Glutamatergic neuron (in vitro differentiated cells): ENCODE data around the gene PTPRG. TPM values are rescaled to one million over a fixed set of nuclear protein-coding genes. Genes with fewer than 3 reads are reported as not detected.

Experiments
- DNase-seq: peaks from one replicate; pipeline ENCODE4 v3.0.0; 2022
- H3K27ac Mint-ChIP-seq: one replicate; pipeline ENCODE4 v1.8.0; 2020; ENCODE audit warnings: mild to moderate bottlenecking, mixed read lengths, inconsistent platforms; ENCODE audit not compliant: unreplicated experiment
- H3K27me3 Mint-ChIP-seq: one replicate; pipeline ENCODE4 v1.8.0; 2020; ENCODE audit warnings: mild to moderate bottlenecking, moderate library complexity, mixed read lengths, inconsistent platforms; ENCODE audit not compliant: unreplicated experiment
- H3K36me3 Mint-ChIP-seq: one replicate; pipeline ENCODE4 v1.8.0; 2020; ENCODE audit warnings: mild to moderate bottlenecking, mixed read lengths, inconsistent platforms; ENCODE audit not compliant: unreplicated experiment
- H3K4me1 Mint-ChIP-seq: one replicate; pipeline ENCODE4 v1.8.0; 2020; ENCODE audit warnings: mild to moderate bottlenecking, low read depth, mixed read lengths, inconsistent platforms; ENCODE audit not compliant: unreplicated experiment
- H3K4me3 Mint-ChIP-seq: one replicate; pipeline ENCODE4 v1.8.0; 2020; ENCODE audit warnings: mild to moderate bottlenecking, mixed read lengths, inconsistent platforms; ENCODE audit not compliant: unreplicated experiment
- H3K9me3 Mint-ChIP-seq: one replicate; pipeline ENCODE4 v1.8.0; 2020; ENCODE audit warnings: mild to moderate bottlenecking, moderate library complexity, mixed read lengths, inconsistent platforms; ENCODE audit not compliant: unreplicated experiment
- total RNA-seq: library from RNA; stranded (reverse); fragmentation: NEBNext Ultra II Directional; extraction: Animal tissue kit (Norgen Biotek cat#: 25700); gene quantifications from one replicate; pipeline ENCODE4 v1.2.1, GENCODE V29; 2021; ENCODE audit not compliant: unreplicated experiment
- TF ChIP-seq, protein P1 (sequence below): fragments of 200-600 bp; sonication (generic); IDR thresholded peaks from one replicate; pipeline ENCODE4 v1.5.0; 2021; ENCODE audit not compliant: partially characterized antibody, unreplicated experiment

PTPRG gene
- total RNA-seq, 1 donor from 2014 or later: 52.1 TPM

DNA sequence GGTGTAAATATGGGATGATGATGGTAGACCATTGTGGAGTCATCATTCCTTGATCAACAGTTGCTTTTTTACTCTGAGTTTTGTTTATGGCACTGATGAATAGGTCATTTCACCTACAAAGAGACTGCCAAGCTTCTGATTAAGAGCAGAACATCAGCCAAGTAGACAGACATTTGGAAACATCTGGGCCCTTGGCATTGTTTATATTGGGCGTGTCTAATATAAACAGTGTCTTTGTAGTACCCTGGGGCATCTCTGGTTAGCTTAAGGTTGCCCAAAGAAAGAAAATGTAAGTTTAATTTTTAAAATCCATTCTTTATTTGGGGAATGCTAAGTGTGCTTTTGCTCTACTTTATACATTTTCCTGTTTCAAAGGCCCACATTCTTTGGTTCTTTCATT is 435.0 kb downstream of the PTPRG start:
- no peak overlapping the region for H3K27ac Mint-ChIP-seq
- H3K4me3 Mint-ChIP-seq: no peak overlapping the region
- no peak for DNase-seq

DNA sequence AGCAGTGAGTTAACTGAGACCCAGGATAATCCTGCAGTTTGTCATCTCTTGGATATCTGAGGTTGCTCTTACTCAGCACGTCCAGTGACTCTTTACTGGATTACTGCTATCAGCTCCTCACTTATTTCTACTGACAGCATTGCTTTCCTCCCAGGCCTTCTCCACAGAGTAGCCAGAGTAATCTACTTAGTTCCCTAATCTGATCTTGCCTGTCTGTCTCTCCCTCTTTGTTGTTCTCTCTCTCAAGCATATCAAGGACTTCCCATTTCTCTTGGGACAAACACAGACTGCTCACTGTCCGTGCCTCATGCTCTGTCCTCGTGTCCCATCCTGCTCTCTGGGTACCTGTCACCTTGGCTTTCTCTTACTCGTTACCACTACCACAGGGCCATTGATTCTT is 435.7 kb downstream of the PTPRG start:
- peak overlapping the region; percentile 44 for H3K27ac Mint-ChIP-seq
- peaks cover 10% of the 10 kb centered on the region for H3K27me3 Mint-ChIP-seq
- H3K4me3 Mint-ChIP-seq: no peak overlapping the region
- H3K36me3 Mint-ChIP-seq: no peaks in the 10 kb centered on the region
- H3K4me1 Mint-ChIP-seq: peaks cover 11% of the 10 kb centered on the region
- H3K9me3 Mint-ChIP-seq: no peaks in the 10 kb centered on the region
- TF ChIP-seq, protein P1, sequence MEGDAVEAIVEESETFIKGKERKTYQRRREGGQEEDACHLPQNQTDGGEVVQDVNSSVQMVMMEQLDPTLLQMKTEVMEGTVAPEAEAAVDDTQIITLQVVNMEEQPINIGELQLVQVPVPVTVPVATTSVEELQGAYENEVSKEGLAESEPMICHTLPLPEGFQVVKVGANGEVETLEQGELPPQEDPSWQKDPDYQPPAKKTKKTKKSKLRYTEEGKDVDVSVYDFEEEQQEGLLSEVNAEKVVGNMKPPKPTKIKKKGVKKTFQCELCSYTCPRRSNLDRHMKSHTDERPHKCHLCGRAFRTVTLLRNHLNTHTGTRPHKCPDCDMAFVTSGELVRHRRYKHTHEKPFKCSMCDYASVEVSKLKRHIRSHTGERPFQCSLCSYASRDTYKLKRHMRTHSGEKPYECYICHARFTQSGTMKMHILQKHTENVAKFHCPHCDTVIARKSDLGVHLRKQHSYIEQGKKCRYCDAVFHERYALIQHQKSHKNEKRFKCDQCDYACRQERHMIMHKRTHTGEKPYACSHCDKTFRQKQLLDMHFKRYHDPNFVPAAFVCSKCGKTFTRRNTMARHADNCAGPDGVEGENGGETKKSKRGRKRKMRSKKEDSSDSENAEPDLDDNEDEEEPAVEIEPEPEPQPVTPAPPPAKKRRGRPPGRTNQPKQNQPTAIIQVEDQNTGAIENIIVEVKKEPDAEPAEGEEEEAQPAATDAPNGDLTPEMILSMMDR: no peak
- DNase-seq: no peak

More for the DNA sequence above, 435.0 kb downstream of the PTPRG start:
- Mint-ChIP-seq H3K4me1 (peaks cover 11% of the 10 kb centered on the region), H3K27me3 (peaks cover 10% of the 10 kb centered on the region), H3K9me3 (no peaks in the 10 kb centered on the region), H3K36me3 (no peaks in the 10 kb centered on the region)
- TF ChIP-seq, protein P1: no peak

DNA sequence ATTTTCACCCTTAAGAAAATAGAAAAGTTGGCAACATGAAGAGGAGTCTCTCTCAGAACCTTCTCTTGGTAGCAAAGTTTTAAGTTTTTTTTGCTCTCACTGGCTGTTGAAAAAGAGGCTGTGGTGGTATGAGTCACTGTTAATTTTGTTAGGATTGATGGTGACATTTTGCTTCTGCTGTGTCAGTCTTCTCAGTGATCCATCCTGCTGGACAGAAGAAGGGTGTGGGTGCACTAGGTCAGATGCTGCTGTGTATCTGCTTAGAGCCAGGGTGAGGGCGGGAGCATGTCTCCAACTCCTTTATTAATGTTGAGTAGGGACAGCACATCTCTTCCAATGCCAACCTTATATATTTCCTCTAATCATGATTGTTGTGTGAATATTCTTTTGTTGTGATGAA is 442.5 kb downstream of the PTPRG start:
- Mint-ChIP-seq H3K36me3 (no peaks in the 10 kb centered on the region), H3K4me3 (no peak overlapping the region), H3K9me3 (no peaks in the 10 kb centered on the region), H3K4me1 (no peaks in the 10 kb centered on the region), H3K27me3 (peaks cover 5% of the 10 kb centered on the region), H3K27ac (no peak overlapping the region)
- TF ChIP-seq, protein P1: no peak
- no peak for DNase-seq

DNA sequence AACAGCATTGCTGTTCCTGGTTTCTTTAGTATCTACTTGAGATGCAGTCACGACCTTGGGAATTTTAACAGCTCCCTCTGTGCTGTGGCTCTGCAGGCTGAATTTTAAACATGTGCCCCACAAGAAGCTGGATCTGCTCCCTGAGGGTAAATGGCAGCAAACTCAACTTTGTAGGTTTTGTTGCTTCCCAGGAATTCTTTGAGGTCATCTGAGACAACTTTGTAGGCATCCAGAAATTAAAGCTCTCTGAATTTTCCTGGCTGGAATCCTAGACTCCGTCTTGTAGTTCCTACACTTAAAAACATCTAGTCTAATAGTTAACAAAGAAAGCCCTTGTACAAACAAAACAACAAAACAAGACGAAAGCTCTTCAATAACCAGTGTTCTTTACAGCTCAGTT is 445.7 kb downstream of the PTPRG start:
- peaks cover 7% of the 10 kb centered on the region for H3K9me3 Mint-ChIP-seq
- DNase-seq: no peak
- H3K4me3 Mint-ChIP-seq: no peak overlapping the region
- H3K27me3 Mint-ChIP-seq: peaks cover 2% of the 10 kb centered on the region
- no peak overlapping the region for H3K27ac Mint-ChIP-seq
- no peaks in the 10 kb centered on the region for H3K36me3 Mint-ChIP-seq
- H3K4me1 Mint-ChIP-seq: no peaks in the 10 kb centered on the region
- TF ChIP-seq, protein P1: no peak

DNA sequence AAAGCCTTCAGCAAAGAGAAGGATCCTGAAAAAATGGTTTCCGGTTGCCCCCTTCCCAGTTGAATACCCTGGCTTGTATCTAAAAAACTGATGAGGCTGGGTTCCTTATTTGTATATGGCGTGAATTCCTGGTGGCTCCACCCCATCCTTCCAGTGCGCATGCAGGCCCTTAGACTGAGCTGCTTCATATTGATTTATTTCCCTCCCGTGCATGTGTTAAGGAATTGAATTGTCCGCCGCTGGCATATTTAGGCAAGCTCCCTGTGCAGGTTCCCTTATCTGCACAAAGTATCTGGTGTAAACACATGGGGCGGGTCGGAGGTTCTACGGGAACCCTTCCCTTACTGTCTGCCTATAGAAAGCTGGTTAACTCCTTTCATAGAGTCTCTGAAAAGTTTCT is 449.6 kb downstream of the PTPRG start:
- no peak overlapping the region for H3K4me3 Mint-ChIP-seq
- H3K27me3 Mint-ChIP-seq: peaks cover 2% of the 10 kb centered on the region
- DNase-seq: no peak

More for the DNA sequence above, 449.6 kb downstream of the PTPRG start:
- Mint-ChIP-seq H3K4me1 (no peaks in the 10 kb centered on the region), H3K27ac (no peak overlapping the region), H3K36me3 (no peaks in the 10 kb centered on the region), H3K9me3 (peaks cover 7% of the 10 kb centered on the region)
- TF ChIP-seq, protein P1: no peak
